ENCODE measurements around the gene PPP2R3B.
"Not testable (repeated sequence)": the region's sequence is repeated elsewhere in the genome, so short reads cannot be mapped to it uniquely, and the experiment has no call there.

The PPP2R3B gene

GRCh38 chrX:338836-339400 is 47.8 kb downstream of the PPP2R3B start:
- DNase-seq (ENCODE audit: low read depth in 3 of 3), result no peak

GRCh38 chrX:338281-338835 is 48.3 kb downstream of the PPP2R3B start:
- no peak for DNase-seq (ENCODE audit: low read depth in 3 of 3)

- DNase-seq (ENCODE audit: low read depth in 3 of 3), result no peak
Measured at GRCh38 chrX:337331-337831, 49.3 kb downstream of the PPP2R3B start.

GRCh38 chrX:336227-336626 is 50.5 kb downstream of the PPP2R3B start:
- no peak for DNase-seq (ENCODE audit: low read depth in 3 of 3)

- DNase-seq (ENCODE audit: low read depth in 3 of 3), result no peak
Measured at GRCh38 chrX:335758-336155, 51.0 kb downstream of the PPP2R3B start.

GRCh38 chrX:334971-335757 is 51.5 kb downstream of the PPP2R3B start:
- no peak for DNase-seq (ENCODE audit: low read depth in 3 of 3)

- no peak for DNase-seq (ENCODE audit: low read depth in 3 of 3)
Measured at GRCh38 chrX:334331-334891, 52.3 kb downstream of the PPP2R3B start.

GRCh38 chrX:333611-334311 is 52.9 kb downstream of the PPP2R3B start:
- DNase-seq (ENCODE audit: low read depth in 3 of 3), result no peak

- no peak for DNase-seq (ENCODE audit: low read depth in 3 of 3)
Measured at GRCh38 chrX:332916-333610, 53.6 kb downstream of the PPP2R3B start.

GRCh38 chrX:332496-332860 is 54.2 kb downstream of the PPP2R3B start:
- DNase-seq (ENCODE audit: low read depth in 3 of 3), result no peak

- DNase-seq (ENCODE audit: low read depth in 3 of 3), result no peak
Measured at GRCh38 chrX:331825-332495, 54.7 kb downstream of the PPP2R3B start.

GRCh38 chrX:331151-331824 is 55.4 kb downstream of the PPP2R3B start:
- DNase-seq (ENCODE audit: low read depth in 3 of 3), result no peak

- no peak for DNase-seq (ENCODE audit: low read depth in 3 of 3)
Measured at GRCh38 chrX:330726-331150, 56.0 kb downstream of the PPP2R3B start.

GRCh38 chrX:330141-330725 is 56.5 kb downstream of the PPP2R3B start:
- DNase-seq (ENCODE audit: low read depth in 3 of 3), result not testable (repeated sequence)

- no peak for DNase-seq (ENCODE audit: low read depth in 3 of 3)
Measured at GRCh38 chrX:329291-329910, 57.3 kb downstream of the PPP2R3B start.

- no peak for DNase-seq (ENCODE audit: low read depth in 3 of 3)
Measured at GRCh38 chrX:327660-328126, 59.0 kb downstream of the PPP2R3B start.

- DNase-seq (ENCODE audit: low read depth in 3 of 3), result not testable (repeated sequence)
Measured at GRCh38 chrX:324664-325063, 62.0 kb downstream of the PPP2R3B start.

GRCh38 chrX:323721-324628 is 62.7 kb downstream of the PPP2R3B start:
- DNase-seq (ENCODE audit: low read depth in 3 of 3), result no peak
